HepG2 (cell line): ENCODE results near the gene TPRN. TPM values are rescaled to one million over a fixed set of nuclear protein-coding genes. Genes with fewer than 3 reads are reported as not detected.
A peak's percentile ranks its signal among the peaks of the same experiment; 100 is the strongest.

Experiments
- ATF7-NPFF ChIP-seq: sonication (generic); formaldehyde crosslinking; IDR thresholded peaks from 2 replicates; pipeline ENCODE4 v1.8.1; 2023; ENCODE audit warnings: mild to moderate bottlenecking, low read depth, missing genetic modification reagents, moderate library complexity
- DNMT3B ChIP-seq: conservative IDR thresholded peaks from 2 replicates; pipeline ENCODE4 v1.6.1; 2016; ENCODE audit warnings: missing biosample characterization, control low read depth
- EEA1 ChIP-seq: sonication (generic); formaldehyde crosslinking; IDR thresholded peaks from 2 replicates; pipeline ENCODE4 v1.5.1; 2020; ENCODE audit warnings: mild to moderate bottlenecking, missing genetic modification reagents, borderline replicate concordance
- WIZ ChIP-seq: sonication (generic); formaldehyde crosslinking; IDR thresholded peaks from 2 replicates; pipeline ENCODE4 v1.5.1; 2020; ENCODE audit warnings: mild to moderate bottlenecking, missing genetic modification reagents
- YEATS4 ChIP-seq: sonication (generic); formaldehyde crosslinking; IDR thresholded peaks from 2 replicates; pipeline ENCODE4 v1.4.0; 2020; ENCODE audit warnings: missing genetic modification reagents, borderline replicate concordance
- ZNF274 ChIP-seq: sonication (generic); formaldehyde crosslinking; IDR thresholded peaks from 2 replicates; pipeline ENCODE4 v1.5.1; 2020; ENCODE audit warnings: mild to moderate bottlenecking, missing genetic modification reagents
- ZNF331 ChIP-seq: sonication (generic); formaldehyde crosslinking; IDR thresholded peaks from 2 replicates; pipeline ENCODE4 v1.4.0; 2020; ENCODE audit warnings: missing genetic modification reagents
- ZSCAN9 ChIP-seq: IDR thresholded peaks from 2 replicates; pipeline ENCODE4 v1.6.1; 2016; ENCODE audit warnings: borderline replicate concordance
- polyA plus RNA-seq, 8 experiments: library from polyadenylated mRNA; depleted of rRNA in 3 of 8; stranded (reverse) in 7 of 8; unstranded in 1 of 8; fragments of >200 nt; fragmentation: Illumina TruSeq in 4 of 8; extraction: Trizol in 4 of 8; gene quantifications; 2 replicates each; pipeline versions ENCODE4 v1.2.1 to v1.2.3, GENCODE V29; 2011 to 2016; ENCODE audit warnings: low read depth in 4 of 8, missing spikeins in 1 of 8, mixed read lengths in 1 of 8; ENCODE audit not compliant: insufficient read depth in 1 of 8
- total RNA-seq, 5 experiments: library from RNA; depleted of rRNA; stranded (reverse); fragments of >200 nt; fragmentation: Illumina TruSeq; extraction: Trizol; gene quantifications; 2 replicates each; pipeline ENCODE4 v1.2.3, GENCODE V29; 2016; ENCODE audit warnings: low read depth in 1 of 5
- TF ChIP-seq, protein P1 (sequence below): sonication (generic); formaldehyde crosslinking; IDR thresholded peaks from 2 replicates; pipeline ENCODE4 v1.4.0; 2020; ENCODE audit warnings: missing genetic modification reagents, mild to moderate bottlenecking, borderline replicate concordance
- TF ChIP-seq, protein P2 (sequence below): sonication (generic); formaldehyde crosslinking; IDR thresholded peaks from 2 replicates; pipeline ENCODE4 v1.5.0; 2020; ENCODE audit warnings: mild to moderate bottlenecking, missing genetic modification reagents
- TF ChIP-seq, protein P3 (sequence below), 2 experiments: sonication (generic) in 1 of 2; formaldehyde crosslinking in 1 of 2; IDR thresholded peaks; 2 replicates each; pipeline versions ENCODE4 v1.4.0 to v1.6.1; 2018 to 2020; ENCODE audit warnings: missing genetic modification reagents in 2 of 2, borderline replicate concordance in 1 of 2, low read depth in 1 of 2, mild to moderate bottlenecking in 1 of 2, missing biosample characterization in 1 of 2
- TF ChIP-seq, protein P4 (sequence below): sonication (generic); formaldehyde crosslinking; IDR thresholded peaks from 2 replicates; pipeline ENCODE4 v1.8.0; 2022; ENCODE audit warnings: missing genetic modification reagents, mild to moderate bottlenecking, inconsistent platforms, borderline replicate concordance

TPRN gene
- total and polyA plus RNA-seq, 2 of the 13 experiments (the other 11 are each of a cell fraction or from before 2014, with no cell fraction given): 10.1 to 19.2 TPM

DNA sequence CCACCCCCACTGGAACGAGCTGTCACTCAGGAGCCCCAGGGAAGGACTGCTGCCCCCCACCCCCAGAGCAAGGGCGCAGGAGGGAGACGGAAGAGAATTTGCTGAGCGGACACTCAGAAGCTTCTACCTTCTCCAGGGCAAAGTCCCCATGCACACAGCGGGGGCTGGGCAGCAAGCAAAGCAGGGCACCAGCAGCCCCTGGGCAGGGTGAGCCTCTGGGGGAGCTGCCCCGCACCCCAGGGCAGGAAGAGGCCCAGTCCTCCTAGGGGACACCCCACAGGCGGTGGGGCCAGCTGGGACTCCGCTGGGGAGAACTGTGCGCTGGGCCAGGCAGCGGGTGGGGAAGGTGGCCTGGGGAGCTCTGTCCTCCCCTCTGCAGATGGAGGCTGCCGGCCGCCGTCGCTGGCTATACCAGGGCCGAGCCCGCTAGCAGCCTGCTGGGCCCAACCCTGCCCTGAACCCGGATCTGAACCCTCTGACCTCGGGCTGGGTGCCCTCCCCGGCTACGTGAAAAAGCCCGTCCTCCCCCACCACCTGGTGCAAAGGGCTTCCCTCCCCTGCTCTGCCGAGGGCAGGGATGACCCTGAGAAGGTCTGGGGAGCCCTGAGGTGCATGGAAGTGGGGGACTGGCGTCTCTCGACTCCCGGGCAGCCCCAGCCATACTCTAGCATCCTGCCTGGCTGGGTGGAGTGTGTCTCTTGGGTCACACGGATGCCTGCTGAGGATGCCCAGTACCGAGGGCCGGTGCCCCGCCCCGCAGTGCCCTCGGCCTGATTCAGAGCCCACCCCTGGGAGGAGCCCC lies 29.6 kb upstream of the TPRN start (continued):
- TF ChIP-seq, protein P1, sequence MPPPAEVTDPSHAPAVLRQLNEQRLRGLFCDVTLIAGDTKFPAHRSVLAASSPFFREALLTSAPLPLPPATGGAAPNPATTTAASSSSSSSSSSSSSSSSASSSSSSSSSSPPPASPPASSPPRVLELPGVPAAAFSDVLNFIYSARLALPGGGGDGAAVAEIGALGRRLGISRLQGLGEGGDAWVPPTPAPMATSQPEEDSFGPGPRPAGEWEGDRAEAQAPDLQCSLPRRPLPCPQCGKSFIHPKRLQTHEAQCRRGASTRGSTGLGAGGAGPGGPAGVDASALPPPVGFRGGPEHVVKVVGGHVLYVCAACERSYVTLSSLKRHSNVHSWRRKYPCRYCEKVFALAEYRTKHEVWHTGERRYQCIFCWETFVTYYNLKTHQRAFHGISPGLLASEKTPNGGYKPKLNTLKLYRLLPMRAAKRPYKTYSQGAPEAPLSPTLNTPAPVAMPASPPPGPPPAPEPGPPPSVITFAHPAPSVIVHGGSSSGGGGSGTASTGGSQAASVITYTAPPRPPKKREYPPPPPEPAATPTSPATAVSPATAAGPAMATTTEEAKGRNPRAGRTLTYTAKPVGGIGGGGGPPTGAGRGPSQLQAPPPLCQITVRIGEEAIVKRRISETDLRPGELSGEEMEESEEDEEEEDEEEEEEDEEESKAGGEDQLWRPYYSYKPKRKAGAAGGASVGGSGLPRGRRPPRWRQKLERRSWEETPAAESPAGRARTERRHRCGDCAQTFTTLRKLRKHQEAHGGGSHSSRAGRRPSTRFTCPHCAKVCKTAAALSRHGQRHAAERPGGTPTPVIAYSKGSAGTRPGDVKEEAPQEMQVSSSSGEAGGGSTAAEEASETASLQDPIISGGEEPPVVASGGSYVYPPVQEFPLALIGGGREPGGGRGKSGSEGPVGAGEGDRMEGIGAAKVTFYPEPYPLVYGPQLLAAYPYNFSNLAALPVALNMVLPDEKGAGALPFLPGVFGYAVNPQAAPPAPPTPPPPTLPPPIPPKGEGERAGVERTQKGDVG (CRISPR knock-in tag): no peak
- TF ChIP-seq EEA1 (CRISPR knock-in tag): peak; percentile 8; the same call in 1 of the 2 replicates
- TF ChIP-seq ZSCAN9: 0 out of 2 replicates have a peak, but pooled peaks have one; percentile 32
- peak; percentile 63; the same call in 1 of the 2 replicates for TF ChIP-seq YEATS4 (CRISPR knock-in tag)
- 0 out of 2 replicates have a peak, but pooled peaks have one; percentile 11 for TF ChIP-seq ZNF331
- TF ChIP-seq WIZ (CRISPR knock-in tag): no peak
- TF ChIP-seq, protein P2, sequence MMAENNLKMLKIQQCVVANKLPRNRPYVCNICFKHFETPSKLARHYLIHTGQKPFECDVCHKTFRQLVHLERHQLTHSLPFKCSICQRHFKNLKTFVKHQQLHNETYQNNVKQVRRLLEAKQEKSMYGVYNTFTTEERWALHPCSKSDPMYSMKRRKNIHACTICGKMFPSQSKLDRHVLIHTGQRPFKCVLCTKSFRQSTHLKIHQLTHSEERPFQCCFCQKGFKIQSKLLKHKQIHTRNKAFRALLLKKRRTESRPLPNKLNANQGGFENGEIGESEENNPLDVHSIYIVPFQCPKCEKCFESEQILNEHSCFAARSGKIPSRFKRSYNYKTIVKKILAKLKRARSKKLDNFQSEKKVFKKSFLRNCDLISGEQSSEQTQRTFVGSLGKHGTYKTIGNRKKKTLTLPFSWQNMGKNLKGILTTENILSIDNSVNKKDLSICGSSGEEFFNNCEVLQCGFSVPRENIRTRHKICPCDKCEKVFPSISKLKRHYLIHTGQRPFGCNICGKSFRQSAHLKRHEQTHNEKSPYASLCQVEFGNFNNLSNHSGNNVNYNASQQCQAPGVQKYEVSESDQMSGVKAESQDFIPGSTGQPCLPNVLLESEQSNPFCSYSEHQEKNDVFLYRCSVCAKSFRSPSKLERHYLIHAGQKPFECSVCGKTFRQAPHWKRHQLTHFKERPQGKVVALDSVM (CRISPR knock-in tag): peak; percentile 48
- TF ChIP-seq, protein P3, sequence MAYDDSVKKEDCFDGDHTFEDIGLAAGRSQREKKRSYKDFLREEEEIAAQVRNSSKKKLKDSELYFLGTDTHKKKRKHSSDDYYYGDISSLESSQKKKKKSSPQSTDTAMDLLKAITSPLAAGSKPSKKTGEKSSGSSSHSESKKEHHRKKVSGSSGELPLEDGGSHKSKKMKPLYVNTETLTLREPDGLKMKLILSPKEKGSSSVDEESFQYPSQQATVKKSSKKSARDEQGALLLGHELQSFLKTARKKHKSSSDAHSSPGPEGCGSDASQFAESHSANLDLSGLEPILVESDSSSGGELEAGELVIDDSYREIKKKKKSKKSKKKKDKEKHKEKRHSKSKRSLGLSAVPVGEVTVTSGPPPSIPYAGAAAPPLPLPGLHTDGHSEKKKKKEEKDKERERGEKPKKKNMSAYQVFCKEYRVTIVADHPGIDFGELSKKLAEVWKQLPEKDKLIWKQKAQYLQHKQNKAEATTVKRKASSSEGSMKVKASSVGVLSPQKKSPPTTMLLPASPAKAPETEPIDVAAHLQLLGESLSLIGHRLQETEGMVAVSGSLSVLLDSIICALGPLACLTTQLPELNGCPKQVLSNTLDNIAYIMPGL (CRISPR knock-in tag; IDR thresholded peaks at IDR 0.05; ENCODE audit: borderline replicate concordance in 1 of 2, low read depth in 1 of 2): peak in 1 of 2 experiments; percentile 67; a peak in 2 of 4 replicates
- TF ChIP-seq DNMT3B (CRISPR knock-in tag): no peak
- TF ChIP-seq ZNF274 (CRISPR knock-in tag): peak; percentile 66; the same call in 1 of the 2 replicates
- peak; percentile 79; the same call in 1 of the 2 replicates for TF ChIP-seq ATF7-NPFF (CRISPR knock-in tag)
- TF ChIP-seq, protein P4, sequence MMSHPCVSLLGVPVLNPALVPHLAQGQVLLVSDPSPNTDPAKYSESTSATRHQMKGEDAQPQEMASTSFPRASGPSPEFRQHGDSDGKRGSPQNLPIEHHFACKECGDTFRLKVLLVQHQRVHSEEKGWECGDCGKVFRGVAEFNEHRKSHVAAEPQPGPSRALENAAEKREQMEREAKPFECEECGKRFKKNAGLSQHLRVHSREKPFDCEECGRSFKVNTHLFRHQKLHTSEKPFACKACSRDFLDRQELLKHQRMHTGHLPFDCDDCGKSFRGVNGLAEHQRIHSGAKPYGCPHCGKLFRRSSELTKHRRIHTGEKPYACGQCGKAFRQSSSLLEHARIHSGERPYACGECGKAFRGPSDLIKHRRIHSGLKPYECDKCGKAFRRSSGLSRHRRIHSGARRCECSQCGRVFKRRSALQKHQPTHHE (CRISPR knock-in tag): no peak
